CD4-positive, alpha-beta memory T cell (primary cell): ENCODE results near the gene MYPN. TPM values are rescaled to one million over a fixed set of nuclear protein-coding genes. Genes with fewer than 3 reads are reported as not detected.

Experiments
- CTCF ChIA-PET: fragments of 350-600 bp; sonication (Branson Sonifier 250); formaldehyde crosslinking; loops from one replicate; lab custom pipeline; 2021; ENCODE audit warnings: inconsistent platforms; ENCODE audit not compliant: partially characterized antibody; lab: Charles Lee
- POLR2A ChIA-PET: fragments of 350-600 bp; sonication (Branson Sonifier 250); formaldehyde crosslinking; loops from one replicate; lab custom pipeline; 2021; ENCODE audit not compliant: partially characterized antibody; lab: Charles Lee
- DNase-seq, 5 donors: peaks; one replicate each; pipeline versions ENCODE4 v3.0.0 to v3.0.0-alpha.2; 2020 to 2022; ENCODE audit warnings: mixed read lengths in 1 of 5
- H3K27ac ChIP-seq: one replicate; pipeline ENCODE4 v1.7.0; 2013; ENCODE audit warnings: low read depth, low read length
- H3K27me3 ChIP-seq: 2 replicates; pipeline ENCODE4 v1.7.0; 2013; ENCODE audit warnings: mild to moderate bottlenecking, low read length, moderate library complexity; ENCODE audit not compliant: insufficient read depth
- H3K36me3 ChIP-seq: 2 replicates; pipeline ENCODE4 v1.7.0; 2013; ENCODE audit warnings: mild to moderate bottlenecking, low read length, moderate library complexity; ENCODE audit not compliant: insufficient read depth
- H3K4me1 ChIP-seq: 2 replicates; pipeline ENCODE4 v1.7.0; 2013; ENCODE audit warnings: mild to moderate bottlenecking, low read length, moderate library complexity; ENCODE audit not compliant: insufficient read depth
- H3K4me3 ChIP-seq, 2 donors: one replicate each; pipeline ENCODE4 v1.7.0; 2013; ENCODE audit warnings: low read length in 2 of 2, mild to moderate bottlenecking in 1 of 2
- H3K9me3 ChIP-seq, 2 donors: one replicate each; pipeline ENCODE4 v1.7.0; 2013; ENCODE audit warnings: low read length in 2 of 2, control low read depth in 1 of 2; ENCODE audit not compliant: control insufficient read depth in 1 of 2
- H3K27ac Mint-ChIP-seq, 7 donors: one replicate each; pipeline ENCODE4 v1.8.0; 2020 to 2021; ENCODE audit warnings: mixed read lengths in 7 of 7, mild to moderate bottlenecking in 6 of 7, inconsistent platforms in 3 of 7, moderate library complexity in 3 of 7
- H3K27me3 Mint-ChIP-seq, 2 donors: one replicate each; pipeline ENCODE4 v1.8.0; 2020 to 2021; ENCODE audit warnings: mixed read lengths in 2 of 2
- H3K36me3 Mint-ChIP-seq, 2 donors: one replicate each; pipeline ENCODE4 v1.8.0; 2020 to 2021; ENCODE audit warnings: mixed read lengths in 2 of 2, inconsistent platforms in 1 of 2, mild to moderate bottlenecking in 1 of 2
- H3K4me1 Mint-ChIP-seq, 4 donors: one replicate each; pipeline ENCODE4 v1.8.0; 2020 to 2021; ENCODE audit warnings: mixed read lengths in 4 of 4, mild to moderate bottlenecking in 1 of 4
- H3K4me3 Mint-ChIP-seq, 8 donors: one replicate each; pipeline ENCODE4 v1.8.0; 2020 to 2021; ENCODE audit warnings: mixed read lengths in 8 of 8, mild to moderate bottlenecking in 7 of 8, moderate library complexity in 6 of 8, inconsistent platforms in 3 of 8
- H3K9me3 Mint-ChIP-seq, 8 donors: one replicate each; pipeline ENCODE4 v1.8.0; 2020 to 2021; ENCODE audit warnings: mixed read lengths in 8 of 8, mild to moderate bottlenecking in 5 of 8, inconsistent platforms in 3 of 8, moderate library complexity in 1 of 8
- intact Hi-C: fragments of 100-400 bp; cut with micrococcal nuclease; formaldehyde crosslinking; loops from one replicate; pipeline ENCODE4 v1.15.1; 2023
- polyA plus RNA-seq, 2 donors: library from polyadenylated mRNA; unstranded; fragments of 300-500 nt; fragmentation: Illumina TruSeq; gene quantifications; one replicate each; pipeline ENCODE4 v1.2.3, GENCODE V29; 2021
- total RNA-seq, 2 experiments: library from RNA; stranded (reverse); gene quantifications; one replicate each; pipeline ENCODE4 v1.2.3, GENCODE V29; 2021

Gene MYPN
- total and polyA plus RNA-seq, 4 experiments from 2014 or later, result not detected

DNA sequence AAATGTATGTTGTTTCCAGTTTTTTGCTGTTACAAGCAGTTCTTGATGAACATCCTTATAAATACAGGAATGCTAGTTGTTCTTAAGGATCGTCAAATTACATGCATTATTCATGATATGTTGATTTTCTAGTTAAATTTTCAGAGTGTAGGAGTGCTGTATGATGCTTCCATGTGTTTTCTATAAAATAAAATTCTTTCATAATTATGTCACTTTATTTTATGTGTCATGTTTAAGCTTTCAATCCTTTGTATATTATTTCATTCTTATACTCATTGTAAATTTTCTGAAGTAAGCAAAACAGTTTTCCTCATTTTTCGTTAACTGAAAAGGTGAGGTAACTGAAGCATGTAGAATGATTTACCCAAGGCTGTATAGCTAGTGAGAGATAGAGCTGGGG is 16.8 kb upstream of the MYPN start:
- H3K4me1 Mint-ChIP-seq, result peaks cover 0 to 5% (median 4%) of the 10 kb centered on the region in 4 donors
- intact Hi-C loops, result no loop called here
- H3K27ac ChIP-seq, result no peak overlapping the region
- no peak overlapping the region for H3K4me3 ChIP-seq
- no peaks in the 10 kb centered on the region for H3K9me3 ChIP-seq
- no peaks in the 10 kb centered on the region for H3K9me3 Mint-ChIP-seq
- ChIA-PET POLR2A (no interaction called here), CTCF (no interaction called here)
- no peak for DNase-seq
- H3K27me3 ChIP-seq, result no peaks in the 10 kb centered on the region
- H3K27ac Mint-ChIP-seq, result no peak overlapping the region
- no peak overlapping the region for H3K4me3 Mint-ChIP-seq
- no peaks in the 10 kb centered on the region for H3K4me1 ChIP-seq
- no peaks in the 10 kb centered on the region for H3K27me3 Mint-ChIP-seq
- H3K36me3 ChIP-seq, result no peaks in the 10 kb centered on the region
- H3K36me3 Mint-ChIP-seq, result no peaks in the 10 kb centered on the region

DNA sequence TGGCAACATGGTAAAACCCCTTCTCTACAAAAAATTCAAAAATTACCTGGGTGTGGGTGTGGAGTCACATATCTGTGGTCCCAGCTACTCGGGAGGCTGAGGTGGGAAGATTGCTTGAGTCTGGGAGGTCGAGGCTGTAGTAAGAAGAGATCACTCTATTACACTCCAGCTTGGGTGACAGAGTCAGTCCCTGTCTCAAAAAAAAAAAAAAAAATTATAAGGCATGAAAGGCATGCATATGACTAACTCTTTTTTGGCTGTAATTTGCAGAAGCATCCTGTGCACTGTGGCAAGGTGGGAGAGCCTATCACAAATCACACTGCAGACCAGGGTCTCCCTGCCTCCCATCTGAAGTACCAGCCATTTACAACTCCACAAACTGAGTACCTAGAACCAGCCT is 14.1 kb upstream of the MYPN start:
- no peak for DNase-seq
- H3K36me3 ChIP-seq, result no peaks in the 10 kb centered on the region
- H3K4me1 Mint-ChIP-seq, result no peaks in the 10 kb centered on the region
- H3K27me3 Mint-ChIP-seq, result no peaks in the 10 kb centered on the region
- H3K27ac ChIP-seq, result no peak overlapping the region
- H3K4me3 Mint-ChIP-seq, result no peak overlapping the region
- H3K4me1 ChIP-seq, result no peaks in the 10 kb centered on the region
- H3K27ac Mint-ChIP-seq, result no peak overlapping the region
- no peaks in the 10 kb centered on the region for H3K9me3 ChIP-seq
- POLR2A ChIA-PET, result no interaction called here
- H3K9me3 Mint-ChIP-seq, result no peaks in the 10 kb centered on the region
- CTCF ChIA-PET, result no interaction called here
- no peaks in the 10 kb centered on the region for H3K27me3 ChIP-seq
- H3K36me3 Mint-ChIP-seq, result no peaks in the 10 kb centered on the region
- intact Hi-C loops, result no loop called here
- no peak overlapping the region for H3K4me3 ChIP-seq

DNA sequence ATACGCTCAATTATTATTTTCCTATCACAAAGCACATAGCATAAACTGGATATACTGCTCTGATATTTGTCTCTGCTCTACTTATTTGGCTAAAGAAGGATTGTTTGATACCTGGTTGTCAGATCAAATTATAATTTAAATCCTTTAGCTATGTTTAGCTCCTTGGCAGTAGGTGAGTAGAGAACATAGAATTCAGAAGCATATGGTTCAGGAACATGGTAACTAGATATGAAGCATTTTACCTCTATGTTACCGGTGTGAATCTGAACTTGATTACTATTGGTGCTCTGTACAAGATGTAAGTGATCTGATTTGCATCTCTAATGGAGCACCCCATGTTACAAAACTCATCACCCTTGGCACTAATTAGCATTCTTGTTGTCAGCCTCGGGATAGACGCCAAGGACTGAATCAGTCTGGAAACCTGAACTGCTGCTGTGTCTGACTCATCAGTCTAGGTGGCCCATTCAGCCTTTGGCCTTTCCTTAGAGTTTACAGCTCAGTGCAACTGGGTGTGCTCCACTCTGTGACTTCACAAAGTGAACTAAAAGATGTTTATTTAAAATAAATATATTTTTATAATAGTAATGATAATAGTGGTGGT is 12.3 kb upstream of the MYPN start:
- no peak for DNase-seq
- no peaks in the 10 kb centered on the region for H3K4me1 ChIP-seq
- Mint-ChIP-seq H3K27ac (no peak overlapping the region), H3K4me1 (no peaks in the 10 kb centered on the region), H3K27me3 (no peaks in the 10 kb centered on the region), H3K4me3 (no peak overlapping the region), H3K36me3 (no peaks in the 10 kb centered on the region), H3K9me3 (no peaks in the 10 kb centered on the region)
- H3K27ac ChIP-seq, result no peak overlapping the region
- ChIA-PET CTCF (no interaction called here), POLR2A (no interaction called here)
- H3K4me3 ChIP-seq, result no peak overlapping the region
- H3K36me3 ChIP-seq, result no peaks in the 10 kb centered on the region
- intact Hi-C loops, result no loop called here
- no peaks in the 10 kb centered on the region for H3K27me3 ChIP-seq
- H3K9me3 ChIP-seq, result no peaks in the 10 kb centered on the region

DNA sequence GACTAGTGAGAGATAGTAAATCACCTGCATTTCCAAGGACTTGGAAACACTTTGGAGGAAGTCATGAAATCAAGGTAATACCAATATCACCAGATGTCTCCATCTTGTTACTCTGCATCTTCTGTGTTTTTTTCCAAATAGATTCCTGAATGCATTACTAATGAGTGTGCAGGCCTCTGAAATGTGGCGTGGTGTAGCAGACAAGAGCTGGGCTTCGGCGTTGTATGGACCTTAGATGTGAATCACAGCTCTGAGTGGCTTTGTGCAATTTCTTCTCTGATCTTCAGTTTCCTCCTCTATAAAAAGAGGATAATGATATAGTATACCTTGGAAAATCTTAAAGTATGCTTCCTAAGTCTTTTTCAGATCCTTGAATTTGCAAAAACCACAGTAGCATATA is 9.6 kb upstream of the MYPN start:
- Mint-ChIP-seq H3K9me3 (no peaks in the 10 kb centered on the region), H3K4me3 (no peak overlapping the region), H3K27ac (no peak overlapping the region), H3K36me3 (no peaks in the 10 kb centered on the region), H3K27me3 (peaks cover 0 to 3% of the 10 kb centered on the region in 2 donors), H3K4me1 (no peaks in the 10 kb centered on the region)
- POLR2A ChIA-PET, result no interaction called here
- Histone ChIP-seq H3K27me3 (no peaks in the 10 kb centered on the region), H3K4me3 (no peak overlapping the region), H3K4me1 (no peaks in the 10 kb centered on the region), H3K36me3 (no peaks in the 10 kb centered on the region), H3K9me3 (no peaks in the 10 kb centered on the region), H3K27ac (no peak overlapping the region)
- intact Hi-C loops, result no loop called here
- no peak for DNase-seq
- CTCF ChIA-PET, result no interaction called here

DNA sequence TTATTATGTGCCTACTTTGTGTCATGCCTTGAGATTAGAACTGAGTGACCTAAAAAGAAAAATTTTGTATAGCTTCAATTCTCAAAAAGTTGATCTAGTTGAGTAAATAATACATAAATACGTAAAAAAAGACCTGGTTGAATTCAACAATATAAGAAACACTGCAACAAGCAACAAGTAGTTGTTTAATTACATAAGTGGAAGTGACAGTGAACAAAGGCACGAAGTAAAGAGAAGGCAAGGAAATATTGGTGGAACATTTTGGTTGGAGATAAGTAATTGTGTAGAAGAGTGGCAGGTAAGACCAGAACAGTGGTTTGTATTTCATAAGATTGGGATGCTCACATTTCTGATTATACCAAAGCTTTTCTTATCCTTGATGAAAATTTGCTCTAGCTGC is 8.2 kb upstream of the MYPN start:
- Histone ChIP-seq H3K4me3 (no peak overlapping the region), H3K27me3 (no peaks in the 10 kb centered on the region), H3K27ac (no peak overlapping the region), H3K9me3 (no peaks in the 10 kb centered on the region), H3K4me1 (no peaks in the 10 kb centered on the region), H3K36me3 (no peaks in the 10 kb centered on the region)
- H3K27ac Mint-ChIP-seq, result no peak overlapping the region
- peaks cover 0 to 3% (median 0%) of the 10 kb centered on the region in 4 donors for H3K4me1 Mint-ChIP-seq
- H3K36me3 Mint-ChIP-seq, result no peaks in the 10 kb centered on the region
- H3K4me3 Mint-ChIP-seq, result no peak overlapping the region
- ChIA-PET POLR2A (no interaction called here), CTCF (no interaction called here)
- H3K27me3 Mint-ChIP-seq, result peaks cover 0 to 7% of the 10 kb centered on the region in 2 donors
- DNase-seq, result no peak
- intact Hi-C loops, result no loop called here
- H3K9me3 Mint-ChIP-seq, result no peaks in the 10 kb centered on the region

DNA sequence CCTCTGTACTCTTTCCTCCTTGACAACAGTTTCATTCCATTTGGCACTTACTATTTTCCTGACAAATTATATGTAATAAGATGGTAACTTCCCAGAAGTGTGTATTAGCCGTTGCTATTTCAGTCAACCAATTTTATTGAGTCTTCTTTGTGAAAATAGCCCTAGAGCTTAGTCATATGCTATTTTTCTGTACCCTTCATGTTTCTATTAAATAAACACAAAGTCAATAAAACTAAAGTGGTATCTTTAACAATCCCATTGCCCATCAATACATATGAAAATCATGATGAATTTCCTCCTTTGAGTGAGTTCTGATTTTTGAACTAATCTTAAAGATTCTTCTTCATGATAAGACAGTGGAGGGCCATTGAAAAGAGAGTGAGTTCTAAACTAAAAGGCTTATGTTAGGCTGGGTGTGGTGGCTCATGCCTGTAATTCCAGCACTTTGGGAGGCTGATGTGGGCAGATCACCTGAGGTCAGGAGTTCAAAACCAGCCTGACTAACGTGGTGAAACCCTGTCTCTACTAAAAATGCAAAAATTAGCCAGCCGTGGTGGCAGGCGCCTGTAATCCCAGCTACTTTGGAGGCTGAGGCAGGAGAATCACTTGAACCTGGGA is 5.9 kb upstream of the MYPN start:
- peaks cover 6 to 13% of the 10 kb centered on the region in 2 donors for H3K27me3 Mint-ChIP-seq

DNA sequence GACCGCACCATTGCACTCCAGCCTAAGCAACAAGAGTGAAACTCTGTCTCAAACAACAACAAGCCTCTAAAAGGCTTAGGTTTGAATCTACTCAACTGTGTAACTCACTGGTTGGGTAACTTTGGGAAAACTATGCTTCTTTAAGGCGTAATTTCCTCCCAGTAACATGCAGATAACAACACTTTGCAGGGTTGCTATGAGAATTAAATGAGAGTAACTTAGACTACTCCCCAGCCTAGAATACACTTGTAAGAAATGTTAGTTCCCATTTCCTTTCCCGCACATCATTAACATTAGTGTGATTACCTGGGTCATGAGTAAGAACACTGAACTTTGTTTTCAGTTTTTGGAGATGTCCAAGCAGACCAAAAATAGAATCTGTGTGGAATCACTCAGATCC is 5.4 kb upstream of the MYPN start:
- CTCF ChIA-PET, result no interaction called here
- no peak overlapping the region for H3K27ac Mint-ChIP-seq

More for the DNA sequence above, 5.9 kb upstream of the MYPN start:
- Mint-ChIP-seq H3K4me1 (peaks cover 0 to 3% (median 0%) of the 10 kb centered on the region in 4 donors), H3K9me3 (no peaks in the 10 kb centered on the region), H3K36me3 (no peaks in the 10 kb centered on the region), H3K4me3 (no peak overlapping the region), H3K27ac (no peak overlapping the region)
- Histone ChIP-seq H3K4me3 (no peak overlapping the region), H3K27ac (no peak overlapping the region), H3K9me3 (no peaks in the 10 kb centered on the region), H3K4me1 (no peaks in the 10 kb centered on the region), H3K27me3 (no peaks in the 10 kb centered on the region), H3K36me3 (no peaks in the 10 kb centered on the region)
- intact Hi-C loops, result no loop called here
- ChIA-PET CTCF (no interaction called here), POLR2A (no interaction called here)
- DNase-seq, result no peak

More for the DNA sequence above, 5.4 kb upstream of the MYPN start:
- peaks cover 0 to 3% (median 0%) of the 10 kb centered on the region in 4 donors for H3K4me1 Mint-ChIP-seq
- Histone ChIP-seq H3K4me3 (no peak overlapping the region), H3K4me1 (no peaks in the 10 kb centered on the region), H3K9me3 (no peaks in the 10 kb centered on the region), H3K27me3 (no peaks in the 10 kb centered on the region), H3K27ac (no peak overlapping the region), H3K36me3 (no peaks in the 10 kb centered on the region)
- no peak overlapping the region for H3K4me3 Mint-ChIP-seq
- DNase-seq, result no peak
- intact Hi-C loops, result no loop called here
- peaks cover 6 to 13% of the 10 kb centered on the region in 2 donors for H3K27me3 Mint-ChIP-seq
- POLR2A ChIA-PET, result no interaction called here
- no peaks in the 10 kb centered on the region for H3K36me3 Mint-ChIP-seq
- H3K9me3 Mint-ChIP-seq, result no peaks in the 10 kb centered on the region
